Kasumi-1 (cell line): ENCODE measurements around the gene NUDT22.
A peak's percentile ranks its signal among the peaks of the same experiment; 100 is the strongest.

Experiments used
- DNase-seq, 2 experiments: peaks; one replicate each; lab custom pipeline; 2025; lab: John Stamatoyannopoulos, UW

NUDT22 gene

DNA sequence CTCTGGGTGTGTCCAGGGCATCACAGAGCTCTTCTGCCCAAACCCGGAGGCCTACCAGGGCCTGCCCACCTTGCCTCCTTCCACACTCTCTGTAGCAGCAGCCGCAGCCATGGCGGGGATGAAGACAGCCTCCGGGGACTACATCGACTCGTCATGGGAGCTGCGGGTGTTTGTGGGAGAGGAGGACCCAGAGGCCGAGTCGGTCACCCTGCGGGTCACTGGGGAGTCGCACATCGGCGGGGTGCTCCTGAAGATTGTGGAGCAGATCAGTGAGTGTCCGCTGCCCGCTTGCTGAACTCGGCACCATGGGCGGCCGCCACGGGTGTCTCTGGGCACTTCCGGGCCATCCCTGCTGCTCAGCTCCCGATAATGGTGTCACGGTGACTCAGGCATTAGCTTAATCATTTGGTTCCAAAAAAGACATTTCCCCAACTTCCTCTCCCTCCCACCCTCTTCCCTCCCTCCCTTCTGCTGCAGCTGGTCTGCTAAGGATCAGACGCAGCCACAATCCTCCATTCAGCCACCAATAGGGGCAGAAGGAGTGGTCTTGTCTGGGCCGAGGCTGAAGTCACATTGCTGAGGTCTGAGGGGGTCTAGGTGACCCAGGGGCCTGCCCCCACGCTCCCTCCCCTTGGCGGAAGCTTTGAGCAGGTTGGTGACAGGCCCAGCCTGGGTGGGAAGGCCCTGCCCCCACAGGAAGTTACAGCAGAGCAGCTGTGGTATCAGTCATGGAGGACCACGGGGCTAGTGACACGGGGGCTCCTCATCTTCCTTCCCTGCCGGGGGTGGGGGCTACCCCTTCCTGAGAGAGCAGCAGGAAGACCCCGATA, 18.6 kb upstream of the NUDT22 start:
- peak; percentile 87 to 89 for DNase-seq

DNA sequence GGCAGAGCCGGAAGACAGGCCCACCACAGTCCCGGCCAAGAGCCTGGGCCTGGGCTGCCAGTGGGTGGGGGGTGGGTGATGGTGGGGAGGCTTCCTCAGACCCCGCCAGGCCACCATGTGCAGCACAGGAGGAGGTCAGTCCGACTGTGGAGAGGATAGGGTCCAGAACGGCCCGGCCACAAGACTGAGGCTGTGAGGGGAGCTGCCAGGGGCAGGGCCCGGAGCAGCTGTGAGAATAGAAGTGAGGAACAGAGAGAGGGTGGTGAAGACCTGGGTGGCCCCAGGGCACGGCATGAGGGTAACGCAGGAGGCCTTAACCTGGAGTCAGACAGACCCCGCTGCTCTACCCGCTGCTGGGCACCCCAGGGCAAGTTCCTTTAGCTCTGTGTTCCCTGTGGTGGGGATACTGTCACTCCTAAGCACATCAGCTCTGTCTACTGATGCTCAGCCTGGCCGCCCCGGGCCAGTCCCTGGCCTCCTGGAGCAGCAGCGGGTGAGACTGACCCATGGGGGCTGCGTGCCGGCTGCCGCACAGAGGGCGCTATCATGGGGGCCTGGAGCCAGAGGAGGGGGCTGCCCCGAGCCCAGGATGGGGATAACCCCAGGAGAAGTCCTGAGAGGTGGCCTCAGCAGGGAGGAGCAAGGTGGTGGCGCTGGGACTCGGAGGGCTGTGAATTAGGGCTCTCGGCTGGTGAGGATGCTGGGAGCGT, 17.8 kb upstream of the NUDT22 start:
- no peak for DNase-seq

DNA sequence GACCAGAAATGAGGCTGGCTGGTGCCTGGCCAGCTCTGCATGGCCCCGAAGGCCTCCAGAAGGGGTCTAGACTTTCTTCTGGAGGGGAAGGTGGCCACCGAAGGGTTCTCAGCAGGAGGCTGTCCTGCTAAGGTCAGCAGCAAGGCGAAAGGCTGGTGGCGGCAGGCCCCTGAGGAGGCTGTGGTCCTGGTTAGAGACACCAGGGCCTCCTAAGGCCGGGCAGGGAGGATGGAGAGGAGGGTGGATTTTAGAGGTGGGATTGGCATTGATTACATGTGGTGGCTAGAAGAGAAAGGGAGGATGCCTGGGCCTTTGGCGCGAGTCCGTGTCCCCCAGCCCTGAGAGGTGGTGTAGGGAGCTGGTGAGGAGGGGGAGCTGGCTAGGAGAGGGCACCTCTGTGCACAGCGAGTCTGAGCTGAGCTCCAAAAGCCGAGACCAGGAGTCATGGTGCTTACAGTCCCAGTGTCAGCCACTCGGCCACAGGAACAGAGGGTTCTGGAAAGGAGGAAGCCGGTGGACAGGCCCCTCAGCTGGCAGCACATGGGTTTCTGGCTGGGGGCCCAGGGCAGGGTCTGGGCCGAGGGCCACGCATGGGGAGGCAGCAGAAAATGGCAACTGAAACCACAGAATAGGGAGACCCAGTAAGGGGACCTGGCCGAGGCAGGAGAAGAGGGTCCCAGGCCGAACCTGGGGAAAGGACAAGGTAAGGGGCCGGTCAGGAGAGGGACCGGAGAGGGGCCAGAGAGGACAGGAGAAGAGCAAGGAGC, 17.1 kb upstream of the NUDT22 start:
- no peak for DNase-seq

DNA sequence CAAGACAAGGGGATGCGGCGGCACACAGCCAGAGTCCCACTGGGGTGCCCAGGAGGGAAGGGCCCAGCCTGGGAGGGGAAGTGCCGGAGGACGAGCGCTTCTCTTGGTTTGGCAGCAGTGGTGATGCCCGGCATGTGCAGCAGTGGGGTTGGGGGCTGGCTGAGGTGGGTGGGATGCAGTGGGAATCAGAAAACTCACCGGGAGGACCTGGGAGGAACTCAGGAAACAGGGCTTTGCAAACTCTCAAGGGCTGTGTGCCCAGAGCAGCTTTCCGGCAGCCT, 16.6 kb upstream of the NUDT22 start:
- DNase-seq: no peak

DNA sequence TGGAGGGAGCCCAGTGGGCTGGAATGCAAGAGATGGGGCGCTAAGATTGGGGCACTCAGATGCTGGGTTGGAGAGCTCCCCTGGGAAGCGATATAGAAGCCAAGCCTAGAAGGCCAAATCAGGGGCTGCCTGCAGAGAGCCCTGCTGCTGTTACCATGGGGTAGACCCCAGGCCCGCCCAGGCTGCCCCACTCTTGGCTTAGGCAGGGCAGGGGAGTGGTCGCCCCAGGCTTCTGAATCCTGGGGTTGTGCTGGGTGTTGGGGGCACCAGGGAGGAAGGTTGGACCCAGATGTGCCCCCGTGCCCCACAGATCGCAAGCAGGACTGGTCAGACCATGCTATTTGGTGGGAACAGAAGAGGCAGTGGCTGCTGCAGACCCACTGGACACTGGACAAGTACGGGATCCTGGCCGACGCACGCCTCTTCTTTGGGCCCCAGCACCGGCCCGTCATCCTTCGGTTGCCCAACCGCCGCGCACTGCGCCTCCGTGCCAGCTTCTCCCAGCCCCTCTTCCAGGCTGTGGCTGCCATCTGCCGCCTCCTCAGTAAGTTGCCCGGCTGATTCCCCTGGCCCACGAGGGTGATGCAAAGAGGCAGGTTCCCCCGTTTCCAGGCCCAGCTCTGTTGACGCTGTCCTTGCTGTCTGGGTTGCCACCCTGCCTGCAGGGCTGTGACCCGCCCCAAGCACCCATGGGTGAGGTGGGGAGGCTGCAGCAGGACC, 15.6 kb upstream of the NUDT22 start:
- DNase-seq: no peak

DNA sequence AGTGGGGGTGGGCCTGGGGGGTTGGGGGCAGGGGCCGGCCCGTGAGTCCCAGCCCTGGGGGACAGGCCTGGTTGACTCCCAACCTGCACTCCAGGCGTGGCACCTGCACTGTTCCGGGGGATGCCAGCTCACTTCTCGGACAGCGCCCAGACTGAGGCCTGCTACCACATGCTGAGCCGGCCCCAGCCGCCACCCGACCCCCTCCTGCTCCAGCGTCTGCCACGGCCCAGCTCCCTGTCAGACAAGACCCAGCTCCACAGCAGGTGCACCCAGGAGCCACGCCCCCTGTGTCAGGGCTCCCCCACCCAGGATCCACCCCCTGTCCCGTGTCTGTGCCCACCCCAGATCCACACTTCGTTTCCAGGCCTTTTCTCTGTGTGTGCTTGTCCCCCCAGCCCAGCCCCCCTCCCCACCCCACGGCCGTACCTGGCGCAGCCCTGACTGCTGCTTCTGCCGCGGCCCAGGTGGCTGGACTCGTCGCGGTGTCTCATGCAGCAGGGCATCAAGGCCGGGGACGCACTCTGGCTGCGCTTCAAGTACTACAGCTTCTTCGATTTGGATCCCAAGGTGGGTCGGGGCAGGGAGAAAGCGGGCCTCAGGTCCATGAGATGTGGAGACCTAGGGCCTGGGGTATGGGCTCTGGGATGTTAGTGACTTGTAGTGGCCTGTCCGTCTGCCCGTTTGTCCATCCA, 14.7 kb upstream of the NUDT22 start:
- DNase-seq: no peak

DNA sequence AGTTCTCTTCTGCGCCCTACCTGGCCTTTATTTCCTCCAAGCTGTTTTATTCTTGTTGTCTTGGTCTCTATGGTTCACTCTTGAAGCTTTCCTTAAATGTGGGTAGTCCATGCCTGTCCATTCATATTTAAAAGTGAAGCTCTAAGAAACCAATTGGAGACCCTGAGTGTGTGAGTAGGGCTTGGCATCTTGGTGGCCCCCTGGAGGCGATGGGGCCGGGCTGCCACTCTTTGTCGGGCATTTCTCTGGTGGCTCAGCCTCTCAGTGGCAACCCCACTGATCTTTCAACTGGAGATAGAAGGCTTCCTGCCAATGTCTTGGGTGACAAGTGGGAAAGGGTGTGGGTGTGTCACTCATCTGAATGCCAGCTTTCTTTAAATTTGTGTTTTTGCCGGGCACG, 9.2 kb upstream of the NUDT22 start:
- no peak for DNase-seq

DNA sequence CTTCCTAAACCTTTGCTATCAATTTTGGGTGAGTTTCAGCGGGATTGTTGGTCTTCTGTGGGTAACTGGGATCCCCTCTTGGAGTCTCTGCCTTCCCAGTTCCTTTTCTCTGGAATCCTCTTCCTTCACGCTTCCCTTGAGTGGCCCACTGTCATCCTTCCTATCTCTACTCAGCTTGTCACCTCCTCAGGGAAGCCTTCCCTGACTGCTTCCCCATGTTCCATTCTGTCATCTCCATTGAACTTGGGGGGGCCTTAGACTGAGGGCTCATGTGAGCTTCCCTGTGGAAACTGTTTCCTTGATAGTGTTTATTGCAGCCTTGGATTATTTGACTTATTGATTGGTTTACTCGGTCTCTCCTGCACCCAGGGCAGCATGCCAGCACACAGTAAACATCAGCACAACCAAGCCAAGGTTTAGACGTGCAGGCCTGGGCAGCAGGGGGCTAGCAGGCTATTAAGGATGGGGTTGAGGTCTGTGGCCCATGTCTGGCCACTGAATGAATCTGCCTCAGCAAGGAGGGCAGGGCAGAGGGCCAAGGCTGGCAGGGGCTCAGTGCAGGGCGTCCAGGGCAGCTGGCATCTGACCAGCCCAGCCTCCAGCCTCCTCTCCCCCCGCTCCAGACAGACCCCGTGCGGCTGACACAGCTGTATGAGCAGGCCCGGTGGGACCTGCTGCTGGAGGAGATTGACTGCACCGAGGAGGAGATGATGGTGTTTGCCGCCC, 7.3 kb upstream of the NUDT22 start:
- no peak for DNase-seq

DNA sequence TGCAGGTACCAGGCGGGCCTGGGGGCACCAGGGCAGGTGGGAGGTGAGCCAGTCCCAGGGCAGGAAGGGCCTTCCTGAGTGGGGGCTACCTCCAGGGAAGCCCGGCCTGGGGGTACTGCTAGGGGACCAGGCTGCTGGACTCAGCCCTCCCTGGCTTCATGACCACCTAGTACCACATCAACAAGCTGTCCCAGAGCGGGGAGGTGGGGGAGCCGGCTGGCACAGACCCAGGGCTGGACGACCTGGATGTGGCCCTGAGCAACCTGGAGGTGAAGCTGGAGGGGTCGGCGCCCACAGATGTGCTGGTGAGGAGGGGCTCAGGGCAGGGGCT, 6.8 kb upstream of the NUDT22 start:
- DNase-seq: no peak

DNA sequence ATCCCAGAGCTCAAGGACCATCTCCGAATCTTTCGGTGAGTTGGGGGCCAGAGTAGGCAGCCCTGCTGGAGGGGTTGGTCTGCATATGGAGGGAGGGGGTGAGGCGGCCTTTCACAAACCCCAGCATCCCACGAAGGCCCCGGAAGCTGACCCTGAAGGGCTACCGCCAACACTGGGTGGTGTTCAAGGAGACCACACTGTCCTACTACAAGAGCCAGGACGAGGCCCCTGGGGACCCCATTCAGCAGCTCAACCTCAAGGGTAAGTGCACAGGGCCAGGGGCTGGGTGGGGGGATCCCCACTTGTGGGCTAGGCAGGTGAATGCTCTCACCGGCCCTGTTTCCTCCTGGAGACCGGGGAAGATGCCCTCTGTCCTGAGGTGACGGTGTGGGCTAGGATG, 6.3 kb upstream of the NUDT22 start:
- no peak for DNase-seq

DNA sequence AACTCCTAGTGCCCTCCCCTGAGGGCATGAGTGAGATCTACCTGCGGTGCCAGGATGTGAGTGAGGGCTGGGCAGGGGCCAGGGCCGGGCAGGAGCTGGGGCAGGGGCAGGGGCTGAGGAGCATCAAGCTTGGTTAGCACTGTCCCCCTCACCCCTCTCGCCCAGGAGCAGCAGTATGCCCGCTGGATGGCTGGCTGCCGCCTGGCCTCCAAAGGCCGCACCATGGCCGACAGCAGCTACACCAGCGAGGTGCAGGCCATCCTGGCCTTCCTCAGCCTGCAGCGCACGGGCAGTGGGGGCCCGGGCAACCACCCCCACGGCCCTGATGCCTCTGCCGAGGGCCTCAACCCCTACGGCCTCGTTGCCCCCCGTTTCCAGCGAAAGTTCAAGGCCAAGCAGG, 5.8 kb upstream of the NUDT22 start:
- no peak for DNase-seq

DNA sequence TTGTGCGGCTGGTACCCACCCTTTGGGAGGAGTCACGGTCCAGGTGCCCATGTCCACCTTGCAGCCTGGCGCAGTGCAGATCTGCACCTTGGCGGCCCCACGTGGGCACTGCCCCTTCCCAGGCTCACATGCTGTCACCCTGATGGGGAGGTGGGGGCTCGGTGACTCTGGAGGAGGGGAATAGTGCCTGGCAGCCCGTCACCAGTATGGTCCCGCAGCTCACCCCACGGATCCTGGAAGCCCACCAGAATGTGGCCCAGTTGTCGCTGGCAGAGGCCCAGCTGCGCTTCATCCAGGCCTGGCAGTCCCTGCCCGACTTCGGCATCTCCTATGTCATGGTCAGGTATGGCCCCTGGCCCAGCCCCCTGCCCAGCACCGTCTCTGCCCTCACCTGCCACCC, 5.3 kb upstream of the NUDT22 start:
- no peak for DNase-seq

DNA sequence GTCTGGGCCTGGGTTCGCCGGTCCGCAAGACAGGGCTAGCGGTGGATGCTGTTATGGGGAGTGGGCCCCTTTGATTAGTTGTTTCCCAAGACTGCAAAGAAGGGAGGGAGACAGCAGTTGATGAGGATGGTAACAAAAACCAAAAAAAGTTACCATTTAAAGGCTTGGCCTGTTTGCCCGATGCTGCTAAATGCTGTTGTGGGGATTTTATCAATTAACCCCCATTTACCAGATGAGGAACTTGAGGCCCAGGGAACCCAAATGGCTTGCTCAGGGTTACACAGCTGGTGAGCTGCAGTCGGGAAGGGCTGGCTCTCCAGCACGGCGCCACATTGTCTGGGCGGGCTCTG, 3.4 kb upstream of the NUDT22 start:
- DNase-seq: no peak

DNA sequence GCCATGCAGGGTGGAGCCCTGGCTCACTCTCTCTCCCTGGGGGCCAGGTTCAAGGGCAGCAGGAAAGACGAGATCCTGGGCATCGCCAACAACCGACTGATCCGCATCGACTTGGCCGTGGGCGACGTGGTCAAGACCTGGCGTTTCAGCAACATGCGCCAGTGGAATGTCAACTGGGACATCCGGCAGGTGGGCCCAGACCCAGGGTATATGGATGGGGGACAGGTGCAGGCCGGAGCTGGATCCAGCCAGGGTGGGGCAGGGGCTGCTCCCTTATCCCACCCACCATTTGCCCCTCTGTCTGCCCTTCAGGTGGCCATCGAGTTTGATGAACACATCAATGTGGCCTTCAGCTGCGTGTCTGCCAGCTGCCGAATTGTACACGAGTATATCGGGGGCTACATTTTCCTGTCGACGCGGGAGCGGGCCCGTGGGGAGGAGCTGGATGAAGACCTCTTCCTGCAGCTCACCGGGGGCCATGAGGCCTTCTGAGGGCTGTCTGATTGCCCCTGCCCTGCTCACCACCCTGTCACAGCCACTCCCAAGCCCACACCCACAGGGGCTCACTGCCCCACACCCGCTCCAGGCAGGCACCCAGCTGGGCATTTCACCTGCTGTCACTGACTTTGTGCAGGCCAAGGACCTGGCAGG, 2.9 kb upstream of the NUDT22 start:
- DNase-seq: no peak

DNA sequence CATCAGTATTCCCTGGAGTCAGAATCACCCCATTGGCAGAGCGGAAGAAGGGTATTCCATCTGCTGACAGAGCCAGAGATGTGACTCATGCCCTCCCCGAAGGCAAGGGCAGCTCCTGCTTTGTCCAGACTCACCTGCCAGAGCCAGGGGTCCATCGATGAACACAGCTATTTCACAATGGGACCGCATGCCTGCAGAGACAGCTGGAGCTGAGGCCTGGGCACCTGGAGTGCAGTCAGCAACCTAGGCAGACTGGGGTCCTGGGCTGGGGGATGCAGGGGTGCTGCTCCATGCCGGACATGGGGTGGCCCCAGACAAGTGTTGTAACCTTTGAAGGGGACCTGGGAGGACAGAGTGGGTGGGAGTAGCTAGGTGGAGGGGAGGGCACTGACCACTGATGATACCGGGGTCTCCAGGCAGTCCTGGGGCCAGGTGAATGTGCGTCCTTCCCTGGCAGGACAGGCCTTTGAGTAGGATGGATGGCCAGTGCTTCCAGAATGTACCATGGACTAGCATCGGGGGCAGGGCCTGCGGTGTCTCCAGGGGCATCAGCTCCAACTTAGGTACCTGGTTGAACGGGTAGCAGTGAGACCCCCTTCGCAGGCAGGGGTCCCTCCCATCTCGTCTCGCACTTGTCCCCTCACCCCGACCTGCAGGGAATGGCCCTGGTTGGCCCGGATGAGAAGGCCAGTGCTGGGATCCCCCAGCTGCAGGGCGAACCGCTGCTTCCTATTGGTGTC, 1.8 kb upstream of the NUDT22 start:
- DNase-seq: no peak

DNA sequence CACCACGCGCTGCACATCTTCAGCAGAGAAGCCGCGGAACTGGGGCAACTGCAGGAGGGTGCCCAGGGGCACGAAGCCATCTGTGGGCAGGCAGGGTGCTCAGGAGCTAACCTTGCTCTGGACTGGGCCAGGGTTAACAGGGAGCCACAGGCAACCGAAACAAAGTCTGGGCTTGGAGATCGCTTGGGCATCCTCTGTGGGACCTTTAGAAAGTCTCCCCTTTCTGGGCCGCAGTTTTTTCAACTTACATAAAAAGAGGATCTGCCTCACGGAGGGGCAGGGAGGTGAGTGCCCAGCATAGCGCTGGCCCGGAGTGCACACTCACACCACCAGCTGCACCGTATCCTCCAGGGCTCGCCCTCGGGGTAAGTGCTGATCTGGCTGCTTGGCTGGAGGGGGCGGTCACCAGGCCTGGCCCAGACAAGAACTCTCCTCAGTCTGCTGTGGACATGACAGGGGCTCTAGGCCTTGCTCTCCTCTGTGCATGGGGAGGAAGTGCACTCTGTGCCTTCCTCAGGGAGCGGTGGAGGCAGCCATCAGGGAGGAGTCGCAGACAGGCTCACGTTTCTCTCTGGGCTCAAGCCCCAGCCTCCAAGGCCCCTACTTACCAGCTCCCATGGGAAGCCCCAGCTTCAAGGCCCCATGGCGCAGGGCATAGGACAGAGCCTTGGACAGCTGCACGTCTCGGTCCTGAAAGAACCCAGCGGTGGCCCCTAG, 1.0 kb upstream of the NUDT22 start:
- no peak for DNase-seq

DNA sequence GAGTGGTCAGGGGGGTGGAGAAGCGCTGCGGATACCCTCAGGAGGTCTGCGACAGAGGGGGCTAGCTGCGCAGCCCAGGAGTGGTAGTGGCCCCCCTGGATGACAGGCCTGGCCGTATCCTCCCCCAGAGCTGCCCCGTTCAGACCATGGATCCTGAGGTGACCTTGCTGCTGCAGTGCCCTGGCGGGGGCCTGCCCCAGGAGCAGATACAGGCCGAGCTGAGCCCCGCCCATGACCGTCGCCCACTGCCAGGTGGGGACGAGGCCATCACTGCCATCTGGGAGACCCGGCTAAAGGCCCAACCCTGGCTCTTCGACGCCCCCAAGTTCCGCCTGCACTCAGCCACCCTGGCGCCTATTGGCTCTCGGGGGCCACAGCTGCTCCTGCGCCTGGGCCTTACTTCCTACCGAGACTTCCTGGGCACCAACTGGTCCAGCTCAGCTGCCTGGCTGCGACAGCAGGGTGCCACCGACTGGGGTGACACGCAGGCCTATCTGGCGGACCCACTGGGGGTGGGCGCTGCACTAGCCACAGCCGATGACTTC, 505 bp downstream of the NUDT22 start:
- peak; percentile 76 to 77 for DNase-seq

DNA sequence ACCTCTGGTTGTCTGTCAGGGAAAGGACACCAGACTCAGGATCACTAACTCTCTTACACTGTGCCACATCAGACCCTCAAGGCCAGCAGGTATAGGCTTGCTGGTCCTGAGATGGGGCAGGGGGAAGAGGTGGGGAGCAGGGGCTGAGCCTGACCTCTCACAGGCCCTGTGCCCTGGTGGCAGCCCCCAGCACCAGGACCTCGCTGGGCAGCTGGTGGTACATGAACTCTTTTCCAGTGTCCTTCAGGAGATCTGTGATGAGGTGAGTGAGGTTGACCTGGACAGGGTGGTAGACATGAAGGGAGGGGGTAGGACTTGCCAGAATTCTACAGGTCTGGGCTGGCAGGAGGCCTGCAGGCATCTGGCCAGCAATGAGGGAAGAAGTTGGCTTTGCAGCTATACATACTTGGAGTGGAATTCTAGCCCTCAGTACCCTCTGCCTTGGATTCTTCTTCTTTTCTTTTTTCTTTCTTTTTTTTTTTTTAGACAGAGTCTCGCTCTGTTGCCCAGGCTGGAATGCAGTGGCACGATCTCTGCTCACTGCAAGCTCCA, 1.4 kb downstream of the NUDT22 start:
- DNase-seq: no peak
